CD4-positive, alpha-beta T cell treated with Interleukin-6 at 100 ng/mL for 8 hours (primary cell): ENCODE measurements around the gene SLC25A42.

ENCODE experiments used
- DNase-seq: peaks from one replicate; pipeline ENCODE4 v3.0.0-alpha.2; 2020; ENCODE audit warnings: mixed read lengths, low spot score

SLC25A42 gene

DNA sequence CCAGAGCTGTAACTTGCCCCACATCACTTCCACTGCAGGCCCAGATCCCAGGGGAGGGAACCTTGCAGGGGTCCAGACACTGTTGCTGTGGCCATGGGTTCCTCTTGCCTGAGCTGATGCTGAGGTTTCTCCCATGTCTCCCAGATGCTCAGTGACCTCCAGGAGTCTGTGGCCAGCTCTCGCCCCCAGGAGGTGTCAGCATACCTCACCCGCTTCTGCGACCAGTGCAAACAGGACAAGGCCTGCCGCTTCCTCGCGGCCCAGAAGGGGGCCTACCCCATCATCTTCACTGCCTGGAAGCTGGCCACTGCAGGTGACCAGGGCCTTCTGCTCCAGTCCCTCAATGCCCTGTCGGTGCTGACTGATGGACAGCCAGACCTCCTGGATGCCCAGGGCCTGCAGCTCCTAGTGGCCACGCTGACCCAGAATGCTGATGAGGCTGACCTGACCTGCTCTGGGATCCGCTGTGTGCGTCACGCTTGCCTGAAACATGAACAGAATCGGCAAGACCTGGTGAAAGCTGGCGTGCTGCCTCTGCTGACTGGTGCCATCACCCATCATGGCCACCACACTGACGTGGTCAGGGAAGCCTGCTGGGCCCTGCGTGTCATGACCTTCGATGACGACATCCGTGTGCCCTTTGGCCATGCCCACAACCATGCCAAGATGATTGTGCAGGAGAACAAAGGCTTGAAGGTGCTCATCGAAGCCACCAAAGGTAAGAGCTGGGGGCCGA, 12.1 kb upstream of the SLC25A42 start:
- DNase-seq: no peak

DNA sequence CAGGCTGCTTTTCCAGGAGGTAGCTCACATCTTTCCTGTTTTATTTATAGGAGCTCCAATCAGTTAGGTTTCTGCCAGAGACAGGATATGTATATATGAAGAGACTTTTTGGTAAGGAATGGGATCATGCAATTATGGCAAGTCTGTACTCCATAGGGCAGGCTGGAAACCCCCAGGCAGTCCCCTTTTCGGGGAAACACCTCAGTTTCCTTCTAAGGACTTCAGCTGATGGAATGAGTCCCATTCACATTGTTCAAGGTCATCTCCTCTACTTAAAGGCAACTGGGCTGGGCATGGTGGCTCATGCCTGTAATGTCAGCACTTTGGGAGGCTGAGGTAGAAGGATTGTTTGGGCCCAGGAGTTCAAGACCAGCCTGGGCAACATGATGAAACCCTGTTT, 10.9 kb upstream of the SLC25A42 start:
- no peak for DNase-seq

DNA sequence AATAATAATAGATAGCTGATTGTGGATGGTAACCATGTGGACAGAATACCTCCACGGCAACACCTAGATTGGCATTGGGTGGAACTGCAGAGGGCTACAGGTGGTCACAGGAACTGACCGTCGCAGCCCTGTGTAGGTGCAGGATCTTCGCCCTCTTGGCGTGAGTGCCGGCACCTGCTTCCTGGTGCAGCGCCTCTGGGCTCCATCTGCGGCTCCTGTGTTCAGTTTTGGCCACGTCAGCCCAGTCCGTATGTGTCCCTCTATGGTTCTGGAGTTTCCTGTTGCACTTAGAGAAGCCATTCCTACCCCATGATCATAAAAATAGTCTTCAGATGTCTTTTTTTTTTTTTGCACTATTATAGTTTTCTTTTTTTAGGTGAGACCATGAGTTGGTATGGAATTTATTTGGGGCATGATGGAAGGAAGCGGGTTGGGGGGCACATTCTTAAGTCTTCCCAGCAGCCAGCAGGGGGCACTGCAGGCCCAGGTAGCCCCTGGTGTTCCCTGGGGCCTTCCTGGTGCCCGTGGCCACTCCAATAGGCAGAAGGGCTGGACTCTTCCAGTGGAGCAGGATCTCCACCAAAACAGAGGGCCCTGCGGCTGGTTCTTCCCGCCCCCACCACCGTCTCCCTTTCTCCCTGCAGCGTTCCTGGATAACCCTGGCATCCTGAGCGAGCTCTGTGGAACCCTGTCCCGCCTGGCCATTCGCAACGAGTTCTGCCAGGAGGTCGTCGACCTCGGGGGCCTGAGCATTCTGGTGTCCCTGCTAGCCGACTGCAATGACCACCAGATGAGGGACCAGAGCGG, 10.1 kb upstream of the SLC25A42 start:
- DNase-seq: peak; percentile 50

DNA sequence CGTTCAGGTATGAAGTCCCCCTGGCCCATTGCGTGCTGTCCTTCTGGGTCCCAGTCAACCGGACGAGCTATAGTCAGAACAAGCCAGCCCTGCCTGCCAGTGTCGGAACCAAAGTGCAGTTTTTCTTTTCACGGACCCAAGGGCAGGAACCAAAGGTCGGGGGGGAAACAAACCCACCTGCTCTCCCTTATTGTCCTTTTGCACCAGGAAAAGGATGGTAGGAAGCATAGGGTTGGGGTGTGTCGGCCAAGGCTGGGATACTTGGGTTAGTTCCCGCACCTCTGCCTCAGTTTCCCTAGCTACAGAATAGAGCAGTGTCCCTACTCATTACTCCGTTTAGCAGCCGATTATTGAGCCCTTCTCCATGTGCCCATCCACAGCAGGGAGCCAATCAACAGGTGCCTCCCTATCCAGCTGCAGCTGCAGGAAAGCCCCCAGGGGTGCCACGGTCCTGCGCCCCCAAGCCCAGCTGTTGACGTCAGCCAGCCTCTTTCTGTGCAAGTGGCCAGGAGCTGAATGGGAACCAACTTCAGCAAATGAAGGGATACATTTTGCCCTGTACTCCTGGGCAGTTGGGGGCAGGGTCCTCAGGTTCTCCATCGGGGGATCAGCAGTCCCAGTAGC, 9.4 kb upstream of the SLC25A42 start:
- no peak for DNase-seq

DNA sequence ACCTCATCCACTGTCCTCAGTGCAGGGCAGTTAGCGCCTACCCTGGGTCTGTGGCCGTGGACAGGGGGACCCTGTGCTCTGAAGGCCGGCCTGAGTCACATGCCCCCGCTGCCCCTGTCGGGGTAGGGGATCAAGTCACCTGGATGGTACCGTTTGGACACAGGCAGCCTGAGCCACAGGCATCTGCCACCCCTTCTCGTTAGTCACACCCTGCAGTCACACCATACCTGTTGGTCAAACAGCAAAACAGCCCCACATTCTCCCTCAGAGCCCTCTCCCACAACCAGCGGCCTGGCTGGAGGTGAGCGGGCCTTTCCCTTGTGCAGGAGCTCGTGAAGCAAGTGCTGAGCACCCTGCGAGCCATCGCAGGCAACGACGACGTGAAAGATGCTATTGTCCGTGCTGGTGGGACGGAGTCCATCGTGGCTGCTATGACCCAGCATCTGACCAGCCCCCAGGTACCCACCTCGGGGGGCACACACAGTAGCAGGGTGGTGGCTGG, 8.8 kb upstream of the SLC25A42 start:
- no peak for DNase-seq

DNA sequence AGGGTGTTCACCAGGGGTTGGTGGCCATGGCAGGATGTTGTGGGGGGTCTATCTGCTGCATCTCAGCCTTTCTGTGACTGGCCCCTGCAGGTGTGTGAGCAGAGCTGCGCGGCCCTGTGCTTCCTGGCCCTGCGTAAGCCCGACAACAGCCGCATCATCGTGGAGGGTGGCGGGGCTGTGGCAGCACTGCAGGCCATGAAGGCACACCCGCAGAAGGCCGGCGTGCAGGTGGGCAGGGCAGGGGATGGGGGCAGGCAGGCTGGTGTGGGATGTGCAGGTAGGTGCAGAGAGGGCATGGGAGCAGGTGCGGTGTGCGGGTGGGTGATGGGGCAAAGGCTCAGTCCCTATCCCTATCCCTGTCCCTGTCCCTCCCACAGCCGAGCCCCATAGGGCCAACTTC, 8.1 kb upstream of the SLC25A42 start:
- no peak for DNase-seq

DNA sequence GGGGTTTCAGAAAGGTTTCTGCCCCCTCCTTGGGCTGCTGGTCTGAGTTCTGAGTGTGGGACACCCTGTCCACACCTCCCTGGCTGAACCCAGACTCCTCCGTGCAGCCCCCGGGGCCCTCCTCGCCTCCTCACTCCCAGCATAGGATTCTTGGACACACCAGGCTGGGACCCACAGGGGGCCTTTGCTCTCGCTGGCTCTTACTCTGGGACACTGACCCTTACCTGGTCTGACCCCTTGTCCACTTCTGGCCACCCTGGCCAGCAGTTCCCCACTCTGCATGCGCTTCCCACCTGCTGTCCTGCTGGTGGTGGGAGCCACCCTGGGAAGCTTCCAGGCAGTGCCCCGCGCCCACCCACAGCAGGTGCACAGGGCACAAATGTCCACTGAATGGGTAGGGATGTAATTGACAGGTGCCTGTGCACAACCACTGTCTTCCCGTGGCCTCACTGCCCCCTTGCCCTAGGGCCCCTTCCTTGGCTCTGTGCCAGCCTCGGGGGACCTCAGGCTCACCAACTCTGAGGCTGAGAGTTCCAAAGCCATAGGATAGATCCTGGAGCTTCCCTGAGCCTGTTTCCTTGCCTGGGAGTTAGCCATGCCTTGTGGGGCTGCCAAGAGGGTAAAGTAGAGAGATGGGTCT, 7.0 kb upstream of the SLC25A42 start:
- no peak for DNase-seq

DNA sequence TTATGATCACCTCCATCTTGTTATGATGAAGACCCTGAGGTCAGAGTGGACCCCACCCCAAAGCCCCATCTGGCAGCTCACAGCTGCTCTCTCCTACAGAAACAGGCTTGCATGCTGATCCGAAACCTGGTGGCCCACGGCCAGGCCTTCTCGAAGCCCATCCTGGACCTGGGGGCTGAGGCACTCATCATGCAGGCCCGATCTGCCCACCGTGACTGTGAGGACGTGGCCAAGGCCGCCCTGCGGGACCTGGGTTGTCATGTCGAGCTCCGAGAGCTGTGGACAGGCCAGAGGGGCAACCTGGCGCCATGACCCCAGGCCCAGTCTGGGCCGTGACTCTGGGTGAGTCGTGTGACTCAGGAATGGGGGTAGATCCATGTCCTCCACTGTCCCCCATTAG, 6.5 kb upstream of the SLC25A42 start:
- DNase-seq: no peak

DNA sequence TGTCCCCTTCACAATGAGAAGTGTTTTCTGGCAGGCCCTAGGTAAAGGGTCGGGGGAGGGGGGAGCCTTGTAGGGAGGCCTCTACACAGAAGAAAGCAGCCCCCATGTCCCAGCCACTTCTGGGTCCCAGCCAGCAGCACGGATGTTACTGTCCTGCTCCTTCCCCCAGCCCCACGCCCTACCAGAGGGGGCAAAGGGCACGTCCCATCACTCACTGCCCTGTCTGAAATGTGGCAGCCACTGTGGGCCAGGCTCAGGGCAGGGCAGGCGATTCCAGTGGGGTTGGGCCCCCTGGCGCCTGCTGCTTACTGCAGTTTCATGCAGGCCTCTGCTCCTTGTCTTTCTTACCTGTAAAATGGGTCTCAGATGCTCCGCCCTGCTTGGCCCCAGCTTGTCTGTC, 6.1 kb upstream of the SLC25A42 start:
- DNase-seq: no peak

DNA sequence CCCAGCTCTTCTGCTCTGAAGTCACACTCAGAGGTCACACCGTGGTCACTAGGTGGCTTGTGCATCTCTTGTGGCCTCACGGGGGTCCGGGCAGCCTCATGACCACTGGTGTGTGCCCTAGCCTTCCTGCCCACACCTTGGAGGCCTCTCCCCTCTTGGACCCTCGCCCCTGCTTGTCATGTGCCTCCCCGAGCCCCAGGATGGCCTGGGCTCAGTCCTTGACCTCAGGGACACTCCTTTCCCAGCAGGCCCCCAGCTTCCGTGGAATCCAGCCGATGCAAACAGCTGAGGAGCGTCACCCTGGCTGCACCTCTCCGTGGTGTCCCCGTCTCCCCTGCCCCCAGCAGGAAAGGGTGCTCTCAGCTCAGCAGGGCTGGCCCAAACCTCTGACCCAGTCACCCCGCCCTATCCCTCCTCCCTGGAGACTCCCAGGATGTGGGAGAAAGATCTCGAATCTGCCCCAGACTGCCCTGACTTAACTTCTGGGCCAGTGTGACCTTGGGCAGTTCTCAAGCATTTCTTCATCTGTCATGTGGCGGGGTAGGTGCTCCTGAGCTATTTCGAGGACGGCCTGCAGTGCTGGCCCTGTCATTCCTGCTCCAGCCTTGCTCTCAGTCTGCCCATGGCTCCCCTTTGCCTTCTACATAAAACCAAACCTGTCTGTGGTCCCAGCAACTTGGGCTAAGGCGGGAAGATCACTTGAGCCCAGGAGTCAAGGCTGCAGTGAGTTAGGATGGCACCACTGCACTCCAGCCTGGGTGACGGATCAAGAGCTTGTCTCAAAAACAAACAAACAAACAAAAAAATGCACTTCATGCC, 4.6 kb upstream of the SLC25A42 start:
- no peak for DNase-seq

DNA sequence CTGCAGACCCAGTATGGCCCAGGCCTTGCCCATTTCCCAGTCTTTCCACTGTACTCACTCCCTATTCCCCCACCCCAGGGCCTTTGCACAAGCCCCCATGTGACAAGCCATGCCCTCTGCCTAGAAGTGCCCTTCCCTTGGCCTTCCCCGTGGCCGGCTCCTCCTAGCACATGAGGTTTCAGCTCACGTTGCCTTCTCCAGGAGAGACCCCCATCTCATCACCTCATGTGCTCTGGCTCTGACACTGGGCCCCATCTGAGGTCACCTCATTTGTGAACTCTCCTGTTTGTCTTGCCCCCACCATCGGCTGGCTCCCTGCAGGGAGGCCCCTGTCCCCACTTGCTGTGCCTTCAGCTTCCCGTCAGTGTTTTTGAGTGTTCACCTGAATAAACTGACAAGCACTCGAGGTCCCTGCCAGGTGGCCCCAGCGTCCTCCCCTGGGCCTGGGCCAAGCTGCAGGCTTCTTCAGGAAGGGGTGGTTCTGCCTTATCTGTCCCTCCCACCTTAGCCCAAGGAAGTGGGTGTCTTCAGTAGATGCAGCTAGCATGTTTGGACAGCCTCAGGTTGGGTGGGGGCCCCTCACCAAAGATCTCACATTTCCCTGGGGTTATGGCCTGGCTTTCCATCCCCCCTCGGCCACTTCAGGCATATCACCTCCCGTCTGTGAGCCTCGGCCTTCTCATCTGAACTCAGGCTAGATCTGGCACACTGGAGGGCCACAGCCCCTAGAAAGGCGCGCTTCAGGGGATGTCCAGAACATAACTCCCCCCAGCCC, 3.8 kb upstream of the SLC25A42 start:
- no peak for DNase-seq

DNA sequence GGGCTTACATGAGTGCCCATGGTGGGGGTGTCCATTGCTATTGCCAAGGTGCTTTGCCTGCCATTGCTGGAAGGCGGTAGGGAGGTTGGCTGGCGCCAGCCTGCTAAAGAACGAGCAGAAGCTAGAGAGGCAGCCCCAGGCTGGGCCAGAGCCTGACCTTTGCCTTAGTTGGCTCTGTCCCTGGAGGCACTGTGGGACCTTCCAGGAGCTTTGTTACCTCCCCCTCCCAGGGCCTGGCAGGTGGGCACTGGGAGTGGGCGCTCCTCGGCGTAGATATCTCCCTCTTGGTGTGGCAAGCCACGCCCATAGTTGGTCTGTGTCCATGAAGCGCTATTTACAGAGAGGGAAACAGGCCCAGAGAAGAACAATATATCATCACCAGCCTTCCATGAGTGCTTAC, 2.3 kb upstream of the SLC25A42 start:
- no peak for DNase-seq

DNA sequence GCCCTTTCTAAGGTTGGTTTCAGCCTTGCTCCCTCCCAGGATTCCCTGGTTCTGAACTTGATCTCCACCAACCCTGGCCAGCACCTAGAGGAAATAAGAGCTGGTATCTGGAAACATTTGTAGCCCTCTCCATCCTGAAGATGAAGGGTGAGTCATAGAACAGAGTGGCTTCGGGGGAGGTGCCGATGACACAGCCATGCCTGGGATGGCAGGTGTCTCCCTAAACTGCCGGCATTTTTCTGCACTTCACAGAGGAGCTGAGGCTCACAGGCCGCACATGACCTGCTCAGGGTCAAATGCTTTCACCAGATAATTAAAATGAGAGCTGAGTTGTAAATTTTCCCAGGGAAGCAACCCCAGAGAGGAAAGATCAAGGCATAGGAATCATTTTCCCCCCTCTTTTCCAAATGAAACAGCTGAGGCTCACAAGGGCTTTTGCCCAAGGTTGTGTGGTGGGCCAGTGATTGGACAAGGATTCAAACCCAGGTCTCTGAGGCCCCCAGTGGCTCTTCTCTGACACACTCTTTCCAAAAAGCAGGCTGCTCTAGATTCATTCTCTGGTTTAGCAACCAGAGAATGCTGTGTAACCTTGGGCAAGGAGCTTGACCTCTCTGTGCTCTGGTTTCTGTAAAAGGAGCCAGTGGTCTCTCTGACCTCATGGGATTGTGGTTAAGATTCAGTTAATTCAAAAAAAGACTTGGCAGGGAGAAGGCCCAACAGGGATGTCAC, 1.2 kb upstream of the SLC25A42 start:
- no peak for DNase-seq

DNA sequence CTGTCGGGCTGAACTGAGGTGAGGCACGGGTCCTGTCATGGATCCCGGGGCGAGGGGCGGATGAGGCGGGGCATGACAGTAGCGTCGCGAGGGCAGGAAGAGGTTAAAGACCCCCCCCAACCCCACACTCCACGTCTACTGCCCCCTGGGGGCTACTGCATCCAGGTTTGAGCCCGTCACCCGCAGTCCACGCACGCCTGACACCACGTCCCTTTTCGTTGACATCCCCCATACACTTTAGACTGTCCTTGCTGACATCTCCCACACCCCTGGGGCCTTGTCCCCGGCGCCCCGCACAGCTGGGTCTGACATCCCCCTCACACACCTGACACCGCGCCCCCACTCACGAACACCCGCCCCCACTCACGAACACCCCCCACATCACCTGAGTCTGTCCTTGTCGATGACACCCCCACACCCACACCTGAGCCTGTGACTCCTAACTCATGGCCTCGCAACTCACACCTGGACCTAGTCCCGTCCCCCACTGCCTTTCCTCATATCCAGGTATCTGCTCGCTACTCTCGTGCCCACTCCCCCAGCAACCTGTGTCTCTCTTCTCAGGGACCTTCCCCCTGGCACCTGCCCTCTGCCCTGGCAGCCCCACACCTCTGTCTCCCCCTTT, 416 bp downstream of the SLC25A42 start:
- DNase-seq: no peak

DNA sequence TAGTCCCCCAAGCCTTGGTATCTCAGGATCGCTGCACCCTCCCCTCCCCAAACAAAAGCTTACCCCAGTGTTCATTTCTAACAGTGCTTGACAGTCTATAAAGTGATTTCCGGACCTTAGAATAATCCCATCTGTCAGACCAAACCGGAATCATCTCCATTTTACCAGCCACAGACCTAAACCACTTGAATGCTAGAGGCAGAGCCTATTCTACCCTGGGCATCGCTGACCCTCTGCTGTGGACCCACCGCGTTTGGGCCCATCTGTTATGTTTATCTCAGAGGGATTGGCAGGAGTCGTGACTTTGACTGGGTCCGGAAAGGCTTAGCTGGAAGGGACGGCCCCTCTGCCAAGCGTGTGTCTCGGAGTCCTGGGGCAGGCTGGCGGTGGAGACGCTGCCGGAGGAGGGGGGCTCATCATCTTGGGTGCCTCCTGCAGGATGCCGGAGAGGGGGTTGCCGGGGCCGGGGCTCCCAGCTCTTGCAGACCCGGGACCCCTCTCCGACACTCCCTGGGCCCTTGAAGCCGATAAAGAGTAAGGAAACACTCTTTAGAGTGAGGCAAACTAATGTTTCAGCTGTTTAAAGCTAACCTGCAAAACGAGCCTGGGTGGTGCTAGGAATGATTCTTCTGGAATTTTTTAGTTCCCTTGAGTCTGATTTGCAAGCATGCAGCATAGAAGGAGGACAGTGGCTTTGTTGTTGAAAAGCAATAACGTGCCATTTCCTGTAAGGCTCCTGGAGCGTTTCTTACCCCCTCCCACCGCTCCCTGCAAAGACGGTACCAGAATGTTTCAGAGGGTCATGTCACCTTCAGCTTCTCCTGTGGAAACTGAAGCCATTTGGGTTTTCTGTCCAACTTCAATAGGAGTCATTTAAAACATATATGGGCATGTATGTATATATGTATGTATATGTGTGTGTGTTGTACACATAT, 1.3 kb downstream of the SLC25A42 start:
- DNase-seq: peak; percentile 24

DNA sequence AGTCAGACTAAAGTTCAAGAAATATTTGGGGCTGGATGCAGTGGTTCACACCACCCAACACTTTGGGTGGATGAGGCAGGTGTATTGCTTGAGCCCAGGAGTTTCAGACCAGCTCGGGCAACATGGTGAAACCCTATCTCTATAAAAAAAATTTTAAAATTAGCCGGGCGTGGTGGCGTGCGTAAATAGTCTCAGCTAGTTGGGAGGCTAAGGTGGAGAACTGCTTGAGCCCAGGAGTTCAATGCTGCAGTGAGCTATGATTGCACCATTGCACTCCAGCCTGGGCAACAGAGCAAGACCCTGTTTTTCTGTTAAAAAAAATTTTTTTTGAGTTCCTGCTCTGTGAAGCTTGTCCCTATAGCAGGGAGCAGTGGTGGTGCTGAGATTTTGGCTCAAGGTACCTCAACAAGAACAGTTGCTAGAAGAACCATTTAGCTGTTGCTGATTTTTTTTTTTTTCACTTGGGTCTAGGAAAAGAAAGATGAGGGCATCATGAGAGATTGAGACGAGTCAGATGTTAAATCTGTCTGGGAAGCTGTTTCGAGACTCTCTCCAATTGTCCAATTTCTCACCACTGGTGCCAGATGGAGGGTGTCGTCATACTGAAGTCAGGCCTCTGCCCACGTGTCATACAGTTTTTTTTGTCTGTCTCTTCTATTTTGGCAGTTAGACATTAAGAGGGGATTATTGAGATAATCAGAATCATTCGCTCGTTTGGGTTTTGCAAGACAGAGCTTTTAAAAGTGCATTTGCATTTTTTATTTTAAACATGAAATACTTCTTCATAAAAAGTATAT, 3.7 kb downstream of the SLC25A42 start:
- DNase-seq: no peak
